IMR-90 (cell line): ENCODE data around the gene GTF2F1. TPM values are rescaled to one million over a fixed set of nuclear protein-coding genes. Genes with fewer than 3 reads are reported as not detected.

Experiments used
- ATAC-seq: fragments of 200-7000 bp; cut with Tn5 transposase; 2 replicates; pipeline ENCODE4 v1.9.1; 2020; ENCODE audit warnings: low read depth, mild to moderate bottlenecking, moderate library complexity
- BruUV-seq: library from RNA; stranded (reverse); fragments of 400-500 nt; replicated peaks from 2 replicates; lab custom pipeline; 2021; lab: Mats Ljungman, UMichigan
- CTCF ChIA-PET: fragments of 300-600 bp; formaldehyde crosslinking; extraction: SDS; loops from one replicate; lab custom pipeline; 2021; ENCODE audit warnings: antibody characterized with exemption; lab: Yijun Ruan, JAX
- POLR2A ChIA-PET: fragments of 300-600 bp; sonication (Branson Sonifier 250); formaldehyde crosslinking; loops from one replicate; lab custom pipeline; 2022; ENCODE audit warnings: antibody characterized with exemption; ENCODE audit not compliant: unreplicated experiment; lab: Charles Lee
- DNase-seq: peaks from one replicate; pipeline ENCODE4 v3.0.0; 2013
- H2AFZ ChIP-seq: replicated peaks from 2 replicates; pipeline ENCODE3; 2013; ENCODE audit warnings: low read length, mild to moderate bottlenecking; ENCODE audit not compliant: poor library complexity
- H2AK5ac ChIP-seq: 2 replicates; pipeline ENCODE4 v1.6.1; 2013; ENCODE audit warnings: low read depth, low read length, inconsistent platforms
- H2AK9ac ChIP-seq: replicated peaks from 2 replicates; pipeline ENCODE3; 2013; ENCODE audit warnings: mild to moderate bottlenecking, low read depth, low read length, moderate library complexity; ENCODE audit not compliant: poor library complexity
- H2BK120ac ChIP-seq: 2 replicates; pipeline ENCODE4 v1.6.1; 2013; ENCODE audit warnings: low read depth, low read length, inconsistent platforms
- H2BK15ac ChIP-seq: 3 replicates; pipeline ENCODE4 v1.6.1; 2013; ENCODE audit warnings: low read depth, low read length, inconsistent platforms
- H2BK20ac ChIP-seq: 2 replicates; pipeline ENCODE4 v1.6.1; 2013; ENCODE audit warnings: low read depth, mild to moderate bottlenecking, inconsistent platforms, low read length, moderate library complexity
- H2BK5ac ChIP-seq: 2 replicates; pipeline ENCODE4 v1.6.1; 2013; ENCODE audit warnings: mild to moderate bottlenecking, low read depth, low read length, inconsistent platforms; ENCODE audit not compliant: poor library complexity, severe bottlenecking
- H3K14ac ChIP-seq: replicated peaks from 2 replicates; pipeline ENCODE4 v1.6.1; 2013; ENCODE audit warnings: low read depth, low read length, inconsistent platforms
- H3K18ac ChIP-seq: 2 replicates; pipeline ENCODE4 v1.6.1; 2013; ENCODE audit warnings: low read depth, low read length, control low read depth
- H3K23ac ChIP-seq: 2 replicates; pipeline ENCODE4 v1.6.1; 2013; ENCODE audit warnings: low read depth, low read length, inconsistent platforms
- H3K27ac ChIP-seq: 2 replicates; pipeline ENCODE4 v1.5.1; 2013; ENCODE audit warnings: mild to moderate bottlenecking, control low read depth, low read length; ENCODE audit not compliant: insufficient read depth
- H3K27me3 ChIP-seq: 2 replicates; pipeline ENCODE4 v1.6.1; 2013; ENCODE audit warnings: low read length; ENCODE audit not compliant: control insufficient read depth, insufficient read depth
- H3K36me3 ChIP-seq: 2 replicates; pipeline ENCODE4 v1.6.1; 2013; ENCODE audit warnings: low read length, mixed read lengths; ENCODE audit not compliant: control insufficient read depth, insufficient read depth
- H3K4ac ChIP-seq: 2 replicates; pipeline ENCODE4 v1.6.1; 2013; ENCODE audit warnings: low read depth, low read length, inconsistent platforms
- H3K4me1 ChIP-seq: 2 replicates; pipeline ENCODE4 v1.6.1; 2013; ENCODE audit warnings: low read length, mixed read lengths; ENCODE audit not compliant: control insufficient read depth, insufficient read depth
- H3K4me2 ChIP-seq: 2 replicates; pipeline ENCODE4 v1.6.1; 2013; ENCODE audit warnings: low read depth, mild to moderate bottlenecking, control low read depth, low read length, moderate library complexity
- H3K4me3 ChIP-seq: 2 replicates; pipeline ENCODE4 v1.5.1; 2013; ENCODE audit warnings: low read depth, mild to moderate bottlenecking, control low read depth, low read length, moderate library complexity; ENCODE audit not compliant: insufficient read depth
- H3K56ac ChIP-seq: 2 replicates; pipeline ENCODE4 v1.6.1; 2013; ENCODE audit warnings: low read length, inconsistent platforms; ENCODE audit not compliant: insufficient read depth; ENCODE audit errors: extremely low read depth
- H3K79me1 ChIP-seq, 2 experiments: 2 replicates each; pipeline ENCODE4 v1.6.1; 2013; ENCODE audit warnings: low read length in 2 of 2, inconsistent platforms in 1 of 2, low read depth in 1 of 2
- H3K9ac ChIP-seq: 2 replicates; pipeline ENCODE4 v1.6.1; 2013; ENCODE audit warnings: low read depth, low read length, control low read depth
- H3K9me1 ChIP-seq: 2 replicates; pipeline ENCODE4 v1.6.1; 2013; ENCODE audit warnings: low read length, inconsistent platforms; ENCODE audit not compliant: insufficient read depth
- H3K9me3 ChIP-seq: 2 replicates; pipeline ENCODE4 v1.6.1; 2013; ENCODE audit warnings: low read length; ENCODE audit not compliant: control insufficient read depth, insufficient read depth
- H4K20me1 ChIP-seq: 2 replicates; pipeline ENCODE4 v1.6.1; 2013; ENCODE audit warnings: low read length, inconsistent platforms; ENCODE audit not compliant: insufficient read depth
- H4K5ac ChIP-seq: 2 replicates; pipeline ENCODE4 v1.6.1; 2013; ENCODE audit warnings: mild to moderate bottlenecking, low read depth, low read length, control low read depth
- H4K8ac ChIP-seq, 2 experiments: 2 replicates each; pipeline ENCODE4 v1.6.1; 2013; ENCODE audit warnings: low read depth in 2 of 2, low read length in 2 of 2, control low read depth in 1 of 2, inconsistent platforms in 1 of 2
- H4K91ac ChIP-seq: 2 replicates; pipeline ENCODE4 v1.6.1; 2013; ENCODE audit warnings: low read depth, low read length, inconsistent platforms; ENCODE audit not compliant: insufficient read depth
- BHLHE40 ChIP-seq: fragments of 150-350 bp; IDR thresholded peaks from 2 replicates; pipeline ENCODE4 v1.6.1; 2016; ENCODE audit warnings: mild to moderate bottlenecking, low read depth, low read length
- CEBPB ChIP-seq: IDR thresholded peaks from 2 replicates; pipeline ENCODE4 v1.6.1; 2012; ENCODE audit warnings: low read depth, low read length, improper control_type of control experiment
- CTCF ChIP-seq: conservative IDR thresholded peaks from 2 replicates; pipeline ENCODE4 v1.5.1; 2012; ENCODE audit warnings: mild to moderate bottlenecking, low read depth, low read length, improper control_type of control experiment
- ELK1 ChIP-seq: fragments of 150-350 bp; IDR thresholded peaks from 2 replicates; pipeline ENCODE4 v1.6.1; 2016; ENCODE audit warnings: low read depth, mild to moderate bottlenecking, low read length, moderate library complexity, borderline replicate concordance
- FOS ChIP-seq: fragments of 150-350 bp; IDR thresholded peaks from 2 replicates; pipeline ENCODE4 v1.6.1; 2016; ENCODE audit warnings: low read depth, low read length
- MAFK ChIP-seq: IDR thresholded peaks from 2 replicates; pipeline ENCODE4 v1.6.1; 2012; ENCODE audit warnings: low read depth, low read length, improper control_type of control experiment
- MAZ ChIP-seq: IDR thresholded peaks from 2 replicates; pipeline ENCODE4 v1.6.1; 2012; ENCODE audit warnings: low read depth, mild to moderate bottlenecking, low read length, improper control_type of control experiment, moderate library complexity, borderline replicate concordance
- MXI1 ChIP-seq: IDR thresholded peaks from 2 replicates; pipeline ENCODE4 v1.6.1; 2012; ENCODE audit warnings: low read depth, mild to moderate bottlenecking, low read length, moderate library complexity, borderline replicate concordance
- POLR2A ChIP-seq: IDR thresholded peaks from 2 replicates; pipeline ENCODE4 v1.6.1; 2012; ENCODE audit warnings: mild to moderate bottlenecking, low read depth, low read length
- RAD21 ChIP-seq: IDR thresholded peaks from 2 replicates; pipeline ENCODE4 v1.6.1; 2012; ENCODE audit warnings: low read length, improper control_type of control experiment
- RCOR1 ChIP-seq: IDR thresholded peaks from 2 replicates; pipeline ENCODE4 v1.6.1; 2012; ENCODE audit warnings: mild to moderate bottlenecking, low read length, improper control_type of control experiment; ENCODE audit not compliant: insufficient replicate concordance
- SMC3 ChIP-seq: fragments of 150-350 bp; IDR thresholded peaks from 2 replicates; pipeline ENCODE4 v1.6.1; 2016; ENCODE audit warnings: low read depth, mild to moderate bottlenecking, antibody characterized with exemption, low read length, moderate library complexity
- USF2 ChIP-seq: fragments of 150-350 bp; IDR thresholded peaks from 2 replicates; pipeline ENCODE4 v1.6.1; 2017; ENCODE audit warnings: mild to moderate bottlenecking, antibody characterized with exemption, low read length, low read depth
- WGBS, 2 experiments: methylation state at CpG; one replicate each; pipeline versions ENCODE4 v1.1.5 to v1.1.7; 2013; ENCODE audit warnings: missing lambda C conversion rate in 2 of 2; ENCODE audit not compliant: insufficient read length in 1 of 2; ENCODE audit errors: extremely low coverage in 2 of 2; 5-methylcytosine and 5-hydroxymethylcytosine counted together
- dilution Hi-C: fragments of 300-500 bp; cut with HindIII; formaldehyde crosslinking; loops from one replicate; pipeline ENCODE4 v1.14.3; 2018; ENCODE audit warnings: low sequenced_read_pairs; ENCODE audit not compliant: unreplicated experiment
- in situ Hi-C: fragments of 300-500 bp; cut with MboI; formaldehyde crosslinking; loops from 3 replicates; pipeline ENCODE4 v1.14.3; 2019; ENCODE audit warnings: low sequenced_read_pairs, inconsistent platforms, mixed read lengths
- intact Hi-C: fragments of 100-400 bp; cut with micrococcal nuclease; formaldehyde crosslinking; loops from 2 replicates; pipeline ENCODE4 v1.10.0; 2022
- polyA plus RNA-seq, 3 experiments: library from polyadenylated mRNA; depleted of rRNA; stranded (reverse); fragments of >200 nt; gene quantifications; 2 replicates each; pipeline ENCODE4 v1.2.3, GENCODE V29; 2012; ENCODE audit warnings: low replicate concordance in 1 of 3
- total RNA-seq: library from RNA; depleted of rRNA; stranded (reverse); fragments of >200 nt; gene quantifications from 2 replicates; pipeline ENCODE4 v1.2.3, GENCODE V29; 2012

The GTF2F1 gene
- total and polyA plus RNA-seq, 2 of the 4 experiments (the other 2 are of a cell fraction): 43.7 to 51.4 TPM

- Histone ChIP-seq H2BK15ac (no peak overlapping the region), H3K27me3 (peaks cover 8% of the 10 kb centered on the region; the same call in 1 of the 2 replicates), H3K23ac (no peak overlapping the region), H3K79me1 (peaks cover 0 to 21% of the 10 kb centered on the region in 2 experiments; a peak in 2 of 4 replicates), H3K9me1 (peaks cover 3% of the 10 kb centered on the region; the same call in 1 of the 2 replicates), H3K18ac (peak overlapping the region; percentile 10; the same call in 1 of the 2 replicates), H3K9me3 (peaks cover 3% of the 10 kb centered on the region; the same call in 1 of the 2 replicates), H3K27ac (peak overlapping the region; percentile 40), H4K20me1 (peaks cover 31% of the 10 kb centered on the region), H3K4ac (peak overlapping the region; percentile 76), H3K56ac (no peak overlapping the region), H2BK120ac (no peak overlapping the region; the same call in none of the 2 replicates), H2AFZ (peak overlapping the region; percentile 95), H3K9ac (no peak overlapping the region), H3K4me1 (peaks cover 2% of the 10 kb centered on the region; the same call in 1 of the 2 replicates), H4K8ac (peak overlapping the region; percentile 97 to 100), H2BK5ac (peak overlapping the region; percentile 16), H2BK20ac (peak overlapping the region; percentile 27; the same call in 1 of the 2 replicates), H3K4me2 (no peak overlapping the region), H4K91ac (peak overlapping the region; percentile 86), H2AK5ac (peak overlapping the region; percentile 72), H3K14ac (peak overlapping the region; percentile 57), H3K4me3 (no peak overlapping the region), H4K5ac (peak overlapping the region; percentile 96), H3K36me3 (peaks cover 7% of the 10 kb centered on the region), H2AK9ac (peak overlapping the region; percentile 70)
- in situ Hi-C loops (no loop called here), intact Hi-C loops (loop anchor here (2.0 kb wide), 1 partner anchor 311 kb away; the partner anchor contains the start of gene GPR108), dilution Hi-C loops (no loop called here)
- POLR2A ChIA-PET: no interaction called here
- ATAC-seq: no peak
- DNase-seq: no peak
- CTCF ChIA-PET: no interaction called here
- 98% methylated on average over 10 of the region's 21 CpGs; no CpG with 5 or more reads in 1 of the 2 experiments for WGBS, 2 experiments
- BruUV-seq: no TSS peak
- TF ChIP-seq MAFK (no peak), MXI1 (no peak), RCOR1 (no peak), MAZ (no peak), CTCF (no peak), USF2 (no peak), BHLHE40 (no peak), RAD21 (no peak), FOS (no peak), ELK1 (no peak), SMC3 (no peak), POLR2A (no peak), CEBPB (no peak)
These were observed 33.0 kb upstream of the GTF2F1 start for GRCh38 chr19:6425732-6426620.
